HL-60/S4 treated with retinoic acid at 250 ng/mL for 4 days and 3 days (cell line): Measurements from ENCODE around the gene PRPF40B.

Source experiments
- in situ Hi-C: fragments of 300-500 bp; cut with MboI; formaldehyde crosslinking; loops from 2 replicates; pipeline ENCODE4 v1.7.0; 2022; ENCODE audit warnings: low sequenced_read_pairs

The PRPF40B gene

GRCh38 chr12:49678711-49679110 is 55.4 kb downstream of the PRPF40B start:
- in situ Hi-C loops = no loop called here

- in situ Hi-C loops = no loop called here
Observed at GRCh38 chr12:49680075-49680474, 56.7 kb downstream of the PRPF40B start.

- in situ Hi-C loops = no loop called here
Observed at GRCh38 chr12:49683599-49684309, 60.4 kb downstream of the PRPF40B start.

DNA sequence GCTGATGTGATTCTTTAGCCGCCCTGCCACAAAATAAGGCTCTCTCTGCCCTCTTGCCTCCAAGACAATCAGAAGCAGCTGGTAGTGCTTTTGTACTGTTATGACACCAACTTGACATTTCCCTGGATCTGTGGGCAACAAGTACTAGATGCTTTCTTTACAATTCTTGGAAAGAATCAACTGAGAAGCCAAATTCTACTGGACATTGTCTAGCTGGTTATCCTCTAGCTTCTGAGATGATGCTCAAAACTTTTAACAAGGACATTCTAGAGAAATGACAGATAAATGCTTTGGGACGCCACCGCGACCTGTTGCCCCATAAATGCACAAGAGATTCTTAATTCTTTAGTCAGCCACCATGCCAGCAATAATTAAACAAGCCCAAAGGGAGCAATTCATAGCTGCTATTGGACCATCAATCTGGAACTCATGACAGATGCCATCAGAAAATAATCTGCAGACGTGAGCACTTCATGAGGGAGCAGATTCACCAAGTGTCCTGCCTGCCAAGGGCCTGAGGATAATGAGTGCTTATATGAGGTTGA is 61.0 kb downstream of the PRPF40B start:
- in situ Hi-C loops = no loop called here

- in situ Hi-C loops = no loop called here
Observed at GRCh38 chr12:49687941-49688340, 64.6 kb downstream of the PRPF40B start.

- in situ Hi-C loops = no loop called here
Observed at GRCh38 chr12:49689237-49689636, 65.9 kb downstream of the PRPF40B start.

GRCh38 chr12:49689785-49690184 is 66.4 kb downstream of the PRPF40B start:
- in situ Hi-C loops = no loop called here

DNA sequence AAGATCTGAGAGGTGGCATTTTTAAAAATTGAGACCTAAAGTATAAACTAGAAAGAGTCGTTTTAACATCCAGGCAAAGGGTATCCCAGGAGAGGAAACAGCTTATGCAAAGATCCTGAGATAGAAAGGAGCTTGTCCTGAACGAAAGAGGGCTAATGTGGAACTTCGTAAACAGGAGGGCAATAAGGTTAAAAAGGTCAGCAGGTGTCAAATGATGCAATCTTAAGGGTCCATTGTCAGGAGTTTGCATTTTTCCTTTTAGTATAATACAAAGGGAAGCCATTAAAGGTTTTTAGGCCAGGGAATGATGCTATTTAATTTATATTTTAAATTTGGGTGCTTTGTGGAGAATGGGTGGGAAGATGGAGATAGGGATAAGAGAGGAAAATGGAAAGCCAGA is 69.5 kb downstream of the PRPF40B start:
- in situ Hi-C loops = no loop called here

DNA sequence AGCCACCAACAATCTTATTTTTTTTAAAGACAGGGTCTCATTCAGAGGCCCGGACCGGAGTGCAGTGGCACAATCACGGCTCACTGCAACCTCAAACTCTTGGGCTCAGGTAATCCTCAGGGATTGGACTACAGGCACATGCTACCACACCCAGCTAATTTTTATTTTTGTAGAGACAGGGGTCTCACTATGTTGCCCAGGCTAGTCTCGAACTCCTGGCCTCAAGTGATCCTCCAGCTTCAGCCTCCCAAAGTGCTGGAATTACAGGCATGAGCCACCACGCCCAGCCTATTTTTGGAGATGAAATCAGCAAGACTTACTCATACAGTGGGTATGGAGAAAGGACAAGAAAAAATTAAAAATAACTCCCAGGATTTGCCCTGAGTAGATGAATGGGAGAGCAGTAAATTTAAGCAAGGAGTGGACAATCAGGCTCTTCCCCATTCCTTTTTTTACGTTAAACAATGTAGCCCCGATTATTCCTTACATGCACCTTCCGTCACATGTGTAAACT is 70.6 kb downstream of the PRPF40B start:
- in situ Hi-C loops = no loop called here
